GM12878 (cell line): ENCODE results near the gene NDUFS6. TPM values are rescaled to one million over a fixed set of nuclear protein-coding genes. Genes with fewer than 3 reads are reported as not detected.

ENCODE experiments used
- ATAC-seq: fragments of 200-7000 bp; cut with Tn5 transposase; 3 replicates; pipeline ENCODE4 v1.9.1; 2020; ENCODE audit warnings: mild to moderate bottlenecking, moderate library complexity
- BruUV-seq: library from RNA; stranded (reverse); fragments of 400-500 nt; replicated peaks from 2 replicates; lab custom pipeline; 2021; lab: Mats Ljungman, UMichigan
- CTCF ChIA-PET: fragments of 300-600 bp; sonication (Branson Sonifier 250); formaldehyde crosslinking; extraction: SDS; loops from one replicate; lab custom pipeline; 2021; ENCODE audit warnings: inconsistent platforms; lab: Yijun Ruan, JAX
- POLR2A ChIA-PET: fragments of 350-600 bp; formaldehyde crosslinking; extraction: SDS; loops from one replicate; lab custom pipeline; 2021; ENCODE audit warnings: inconsistent platforms; lab: Charles Lee
- RAD21 ChIA-PET: fragments of 300-600 bp; sonication (Branson Sonifier 250); formaldehyde crosslinking; loops from one replicate; lab custom pipeline; 2023; ENCODE audit warnings: antibody characterized with exemption; ENCODE audit not compliant: unreplicated experiment; lab: Charles Lee
- SMC1A ChIA-PET: fragments of 300-600 bp; sonication (Branson Sonifier 250); formaldehyde crosslinking; loops from one replicate; lab custom pipeline; 2023; ENCODE audit not compliant: unreplicated experiment, uncharacterized antibody; lab: Charles Lee
- DNase-seq: peaks from one replicate; pipeline ENCODE4 v3.0.0-alpha.2; 2011; ENCODE audit warnings: low read depth, low spot score
- FAIRE-seq: peaks from 3 replicates; lab custom pipeline; 2011; peaks lifted over from hg19 to GRCh38; lab: Jason Lieb, UNC
- H2AFZ ChIP-seq: 2 replicates; pipeline ENCODE4 v1.6.0; 2011; ENCODE audit warnings: low read depth, low read length, control low read depth; ENCODE audit not compliant: control insufficient read depth
- H3K27ac ChIP-seq: 2 replicates; pipeline ENCODE4 v1.5.1; 2011; ENCODE audit warnings: control low read depth; ENCODE audit not compliant: control insufficient read depth, insufficient read depth
- H3K27me3 ChIP-seq, 2 experiments: replicated peaks in 1 of 2; 2 replicates each; pipeline versions ENCODE4 v1.6.0 to v1.6.1; 2011; ENCODE audit warnings: low read length in 1 of 2; ENCODE audit not compliant: control insufficient read depth in 2 of 2, insufficient read depth in 2 of 2
- H3K36me3 ChIP-seq, 2 experiments: 2 replicates each; pipeline ENCODE4 v1.5.1; 2011; ENCODE audit warnings: low read length in 1 of 2; ENCODE audit not compliant: control insufficient read depth in 2 of 2, insufficient read depth in 2 of 2
- H3K4me1 ChIP-seq: 2 replicates; pipeline ENCODE4 v1.6.1; 2011; ENCODE audit warnings: mild to moderate bottlenecking, low read length, moderate library complexity, mixed read lengths; ENCODE audit not compliant: control insufficient read depth, insufficient read depth
- H3K4me2 ChIP-seq: 2 replicates; pipeline ENCODE4 v1.6.0; 2011; ENCODE audit warnings: control low read depth; ENCODE audit not compliant: control insufficient read depth, insufficient read depth
- H3K4me3 ChIP-seq: fragments of 200-600 bp; sonication (generic); 2 replicates; pipeline ENCODE4 v1.5.1; 2016
- H3K79me2 ChIP-seq: 2 replicates; pipeline ENCODE4 v1.6.0; 2011; ENCODE audit warnings: low read length; ENCODE audit not compliant: control insufficient read depth, insufficient read depth
- H3K9ac ChIP-seq: 2 replicates; pipeline ENCODE4 v1.8.0; 2011; ENCODE audit warnings: low read length, control low read depth, mixed read lengths; ENCODE audit not compliant: control insufficient read depth, insufficient read depth
- H3K9me3 ChIP-seq: replicated peaks from 3 replicates; pipeline ENCODE4 v1.5.1; 2011; ENCODE audit warnings: mild to moderate bottlenecking, low read length; ENCODE audit not compliant: control insufficient read depth, insufficient read depth
- H4K20me1 ChIP-seq: 2 replicates; pipeline ENCODE4 v1.6.0; 2011; ENCODE audit not compliant: control insufficient read depth, insufficient read depth
- BMI1 ChIP-seq: fragments of 450-650 bp; IDR thresholded peaks from 2 replicates; pipeline ENCODE4 v1.6.1; 2016; ENCODE audit warnings: mild to moderate bottlenecking, moderate library complexity, borderline replicate concordance
- EP300 ChIP-seq, 2 experiments: fragments of 150-350 bp in 1 of 2; IDR thresholded peaks; 2 replicates each; pipeline ENCODE4 v1.6.1; 2011 to 2012; ENCODE audit warnings: low read depth in 2 of 2, low read length in 2 of 2, borderline replicate concordance in 1 of 2, improper control_type of control experiment in 1 of 2, inconsistent platforms in 1 of 2; ENCODE audit not compliant: control insufficient read depth in 1 of 2
- ETV6 ChIP-seq, 2 experiments: fragments of 450-650 bp in 1 of 2; IDR thresholded peaks in 1 of 2; conservative IDR thresholded peaks in 1 of 2; 2 replicates each; pipeline ENCODE4 v1.6.1; 2014; ENCODE audit warnings: antibody characterized with exemption in 1 of 2, borderline replicate concordance in 1 of 2, low read depth in 1 of 2, mild to moderate bottlenecking in 1 of 2, moderate library complexity in 1 of 2
- GABPA ChIP-seq: IDR thresholded peaks from 2 replicates; pipeline ENCODE4 v1.6.1; 2014; ENCODE audit warnings: antibody characterized with exemption, low read depth, mild to moderate bottlenecking, inconsistent platforms
- IKZF2 ChIP-seq, 2 experiments: fragments of 450-650 bp; IDR thresholded peaks; 2 replicates each; pipeline ENCODE4 v1.6.1; 2017; ENCODE audit warnings: mild to moderate bottlenecking in 2 of 2, moderate library complexity in 2 of 2
- LARP7 ChIP-seq: fragments of 450-650 bp; IDR thresholded peaks from 2 replicates; pipeline ENCODE4 v1.6.1; 2017; ENCODE audit warnings: mild to moderate bottlenecking
- NR2C1 ChIP-seq: fragments of 450-650 bp; IDR thresholded peaks from 2 replicates; pipeline ENCODE4 v1.6.1; 2017; ENCODE audit warnings: antibody characterized with exemption, mild to moderate bottlenecking, moderate library complexity
- TAF1 ChIP-seq: IDR thresholded peaks from 2 replicates; pipeline ENCODE4 v1.6.1; 2011; ENCODE audit warnings: mild to moderate bottlenecking, low read depth, low read length, borderline replicate concordance
- YBX1 ChIP-seq: fragments of 450-650 bp; IDR thresholded peaks from 2 replicates; pipeline ENCODE4 v1.6.1; 2016; ENCODE audit warnings: antibody characterized with exemption
- WGBS: methylation state at CpG from one replicate; pipeline ENCODE4 v1.1.6; 2016; ENCODE audit warnings: low lambda C conversion rate; ENCODE audit not compliant: insufficient replicate concordance, insufficient coverage; ENCODE audit errors: missing lambda C conversion rate; 5-methylcytosine and 5-hydroxymethylcytosine counted together
- in situ Hi-C: fragments of 300-500 bp; cut with MboI; formaldehyde crosslinking; loops from 9 replicates; pipeline ENCODE4 v1.14.3; 2018; ENCODE audit warnings: mixed read lengths
- intact Hi-C: fragments of 100-400 bp; cut with micrococcal nuclease; formaldehyde crosslinking; loops from one replicate; pipeline ENCODE4 v1.14.2; 2022; ENCODE audit not compliant: unreplicated experiment
- polyA plus RNA-seq, 11 experiments: library from polyadenylated mRNA; depleted of rRNA in 4 of 11; unstranded in 6 of 11; stranded (reverse) in 5 of 11; fragments of >200 nt; fragmentation: Nextera tagmentation in 4 of 11; fragmentation: Illumina TruSeq in 1 of 11; extraction: Ambion mirVana in 4 of 11; extraction: Trizol in 1 of 11; gene quantifications; 1 replicate in 1 of 11; 2 replicates in 10 of 11; pipeline versions ENCODE4 v1.2.1 to v1.2.3, GENCODE V29; 2011 to 2016; ENCODE audit warnings: inconsistent platforms in 2 of 11, missing spikeins in 2 of 11, low read depth in 1 of 11
- total RNA-seq, 4 experiments: library from RNA; depleted of rRNA in 3 of 4; stranded (reverse); fragments of >200 nt in 3 of 4; fragmentation: Illumina TruSeq in 1 of 4; extraction: Trizol in 1 of 4; gene quantifications; 2 replicates each; pipeline versions ENCODE4 v1.2.1 to v1.2.3, GENCODE V29; 2013 to 2021
- TF ChIP-seq, protein P1 (sequence below): fragments of 450-650 bp; IDR thresholded peaks from 2 replicates; pipeline ENCODE4 v1.6.1; 2016; ENCODE audit warnings: mild to moderate bottlenecking, moderate library complexity, borderline replicate concordance
- TF ChIP-seq, protein P2 (sequence below): fragments of 450-650 bp; IDR thresholded peaks from 2 replicates; pipeline ENCODE4 v1.6.1; 2017; ENCODE audit warnings: mild to moderate bottlenecking, moderate library complexity

The NDUFS6 gene
- total and polyA plus RNA-seq, 10 of the 15 experiments (the other 5 are each of a cell fraction or from before 2014, with no cell fraction given), result 20.7 to 213 (median 58.3) TPM

DNA sequence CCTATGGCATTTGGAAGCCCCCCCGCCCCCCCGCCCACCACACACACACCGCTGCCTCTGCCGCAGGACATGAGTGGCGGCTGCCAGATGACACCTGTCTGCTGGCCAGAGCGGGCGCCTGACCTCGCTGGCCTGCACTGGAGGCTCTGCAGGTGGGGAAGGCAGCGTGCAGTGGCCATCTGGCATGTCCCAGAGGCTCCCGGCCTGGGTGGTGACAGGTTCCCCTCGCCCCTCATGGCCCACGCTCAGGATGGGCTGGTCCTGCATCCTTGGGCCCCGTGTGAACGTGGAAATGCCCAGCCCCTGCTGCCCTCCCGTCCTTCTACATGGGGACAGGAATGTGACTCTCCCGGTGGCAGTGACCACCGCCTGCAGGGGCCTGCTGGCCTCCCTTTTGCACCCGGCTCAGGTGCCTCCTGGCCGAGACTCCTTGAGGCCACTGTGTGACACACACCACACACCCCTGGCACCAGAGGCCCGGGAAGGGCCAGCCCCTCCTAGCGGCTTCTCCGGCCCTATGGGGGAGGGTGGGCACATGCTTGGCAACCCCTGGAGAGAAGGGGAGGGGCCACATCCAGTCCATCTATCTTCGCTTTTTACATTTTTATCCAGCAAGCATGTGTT, 51.2 kb downstream of the NDUFS6 start:
- ChIA-PET POLR2A (no interaction called here), RAD21 (no interaction called here), SMC1A (no interaction called here), CTCF (no interaction called here)
- H3K79me2 ChIP-seq, result no peaks in the 10 kb centered on the region
- ATAC-seq (no peak), DNase-seq (no peak), FAIRE-seq (no peak)
- intact Hi-C loops (no loop called here), in situ Hi-C loops (no loop called here)
- no peaks in the 10 kb centered on the region for H3K36me3 ChIP-seq
- no peak for TF ChIP-seq YBX1
- TF ChIP-seq ETV6 (conservative IDR thresholded peaks at IDR 0.05 in 1 of 2, IDR thresholded peaks at IDR 0.05 in 1 of 2; ENCODE audit: borderline replicate concordance in 1 of 2, low read depth in 1 of 2), result no peak
- no peak for TF ChIP-seq IKZF2 (IDR thresholded peaks at IDR 0.05)
- TF ChIP-seq, protein P1, sequence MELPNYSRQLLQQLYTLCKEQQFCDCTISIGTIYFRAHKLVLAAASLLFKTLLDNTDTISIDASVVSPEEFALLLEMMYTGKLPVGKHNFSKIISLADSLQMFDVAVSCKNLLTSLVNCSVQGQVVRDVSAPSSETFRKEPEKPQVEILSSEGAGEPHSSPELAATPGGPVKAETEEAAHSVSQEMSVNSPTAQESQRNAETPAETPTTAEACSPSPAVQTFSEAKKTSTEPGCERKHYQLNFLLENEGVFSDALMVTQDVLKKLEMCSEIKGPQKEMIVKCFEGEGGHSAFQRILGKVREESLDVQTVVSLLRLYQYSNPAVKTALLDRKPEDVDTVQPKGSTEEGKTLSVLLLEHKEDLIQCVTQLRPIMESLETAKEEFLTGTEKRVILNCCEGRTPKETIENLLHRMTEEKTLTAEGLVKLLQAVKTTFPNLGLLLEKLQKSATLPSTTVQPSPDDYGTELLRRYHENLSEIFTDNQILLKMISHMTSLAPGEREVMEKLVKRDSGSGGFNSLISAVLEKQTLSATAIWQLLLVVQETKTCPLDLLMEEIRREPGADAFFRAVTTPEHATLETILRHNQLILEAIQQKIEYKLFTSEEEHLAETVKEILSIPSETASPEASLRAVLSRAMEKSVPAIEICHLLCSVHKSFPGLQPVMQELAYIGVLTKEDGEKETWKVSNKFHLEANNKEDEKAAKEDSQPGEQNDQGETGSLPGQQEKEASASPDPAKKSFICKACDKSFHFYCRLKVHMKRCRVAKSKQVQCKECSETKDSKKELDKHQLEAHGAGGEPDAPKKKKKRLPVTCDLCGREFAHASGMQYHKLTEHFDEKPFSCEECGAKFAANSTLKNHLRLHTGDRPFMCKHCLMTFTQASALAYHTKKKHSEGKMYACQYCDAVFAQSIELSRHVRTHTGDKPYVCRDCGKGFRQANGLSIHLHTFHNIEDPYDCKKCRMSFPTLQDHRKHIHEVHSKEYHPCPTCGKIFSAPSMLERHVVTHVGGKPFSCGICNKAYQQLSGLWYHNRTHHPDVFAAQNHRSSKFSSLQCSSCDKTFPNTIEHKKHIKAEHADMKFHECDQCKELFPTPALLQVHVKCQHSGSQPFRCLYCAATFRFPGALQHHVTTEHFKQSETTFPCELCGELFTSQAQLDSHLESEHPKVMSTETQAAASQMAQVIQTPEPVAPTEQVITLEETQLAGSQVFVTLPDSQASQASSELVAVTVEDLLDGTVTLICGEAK, result no peak
- TF ChIP-seq LARP7, result no peak
- no peak for TF ChIP-seq NR2C1
- TF ChIP-seq GABPA, result no peak
- TF ChIP-seq BMI1, result no peak
- TF ChIP-seq, protein P2, sequence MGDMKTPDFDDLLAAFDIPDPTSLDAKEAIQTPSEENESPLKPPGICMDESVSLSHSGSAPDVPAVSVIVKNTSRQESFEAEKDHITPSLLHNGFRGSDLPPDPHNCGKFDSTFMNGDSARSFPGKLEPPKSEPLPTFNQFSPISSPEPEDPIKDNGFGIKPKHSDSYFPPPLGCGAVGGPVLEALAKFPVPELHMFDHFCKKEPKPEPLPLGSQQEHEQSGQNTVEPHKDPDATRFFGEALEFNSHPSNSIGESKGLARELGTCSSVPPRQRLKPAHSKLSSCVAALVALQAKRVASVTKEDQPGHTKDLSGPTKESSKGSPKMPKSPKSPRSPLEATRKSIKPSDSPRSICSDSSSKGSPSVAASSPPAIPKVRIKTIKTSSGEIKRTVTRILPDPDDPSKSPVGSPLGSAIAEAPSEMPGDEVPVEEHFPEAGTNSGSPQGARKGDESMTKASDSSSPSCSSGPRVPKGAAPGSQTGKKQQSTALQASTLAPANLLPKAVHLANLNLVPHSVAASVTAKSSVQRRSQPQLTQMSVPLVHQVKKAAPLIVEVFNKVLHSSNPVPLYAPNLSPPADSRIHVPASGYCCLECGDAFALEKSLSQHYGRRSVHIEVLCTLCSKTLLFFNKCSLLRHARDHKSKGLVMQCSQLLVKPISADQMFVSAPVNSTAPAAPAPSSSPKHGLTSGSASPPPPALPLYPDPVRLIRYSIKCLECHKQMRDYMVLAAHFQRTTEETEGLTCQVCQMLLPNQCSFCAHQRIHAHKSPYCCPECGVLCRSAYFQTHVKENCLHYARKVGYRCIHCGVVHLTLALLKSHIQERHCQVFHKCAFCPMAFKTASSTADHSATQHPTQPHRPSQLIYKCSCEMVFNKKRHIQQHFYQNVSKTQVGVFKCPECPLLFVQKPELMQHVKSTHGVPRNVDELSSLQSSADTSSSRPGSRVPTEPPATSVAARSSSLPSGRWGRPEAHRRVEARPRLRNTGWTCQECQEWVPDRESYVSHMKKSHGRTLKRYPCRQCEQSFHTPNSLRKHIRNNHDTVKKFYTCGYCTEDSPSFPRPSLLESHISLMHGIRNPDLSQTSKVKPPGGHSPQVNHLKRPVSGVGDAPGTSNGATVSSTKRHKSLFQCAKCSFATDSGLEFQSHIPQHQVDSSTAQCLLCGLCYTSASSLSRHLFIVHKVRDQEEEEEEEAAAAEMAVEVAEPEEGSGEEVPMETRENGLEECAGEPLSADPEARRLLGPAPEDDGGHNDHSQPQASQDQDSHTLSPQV, result no peak
- no peak for TF ChIP-seq EP300 (IDR thresholded peaks at IDR 0.05; ENCODE audit: borderline replicate concordance in 1 of 2, control insufficient read depth in 1 of 2, low read depth in 2 of 2, low read length in 2 of 2)
- TF ChIP-seq TAF1, result no peak
- no peaks in the 10 kb centered on the region for H3K9me3 ChIP-seq
- no peak overlapping the region for H3K27ac ChIP-seq
- WGBS, result 30% methylated on average over 21 of the region's 23 CpGs
- no TSS peak for BruUV-seq
- H4K20me1 ChIP-seq, result no peaks in the 10 kb centered on the region
- no peaks in the 10 kb centered on the region; a peak in 3 of 4 replicates for H3K27me3 ChIP-seq
- H3K9ac ChIP-seq, result no peak overlapping the region
- H3K4me2 ChIP-seq, result no peak overlapping the region
- H3K4me3 ChIP-seq, result no peak overlapping the region
- no peak overlapping the region for H2AFZ ChIP-seq
- no peaks in the 10 kb centered on the region for H3K4me1 ChIP-seq
